ENCODE results near the gene SNX21.
"Not testable (repeated sequence)": the region's sequence is repeated elsewhere in the genome, so short reads cannot be mapped to it uniquely, and the experiment has no call there.

The SNX21 gene, protein sequence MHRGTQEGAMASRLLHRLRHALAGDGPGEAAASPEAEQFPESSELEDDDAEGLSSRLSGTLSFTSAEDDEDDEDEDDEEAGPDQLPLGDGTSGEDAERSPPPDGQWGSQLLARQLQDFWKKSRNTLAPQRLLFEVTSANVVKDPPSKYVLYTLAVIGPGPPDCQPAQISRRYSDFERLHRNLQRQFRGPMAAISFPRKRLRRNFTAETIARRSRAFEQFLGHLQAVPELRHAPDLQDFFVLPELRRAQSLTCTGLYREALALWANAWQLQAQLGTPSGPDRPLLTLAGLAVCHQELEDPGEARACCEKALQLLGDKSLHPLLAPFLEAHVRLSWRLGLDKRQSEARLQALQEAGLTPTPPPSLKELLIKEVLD
- 1.2 to 5.1 (median 1.8) reads per million in 9 experiments for total RNA-seq

DNA sequence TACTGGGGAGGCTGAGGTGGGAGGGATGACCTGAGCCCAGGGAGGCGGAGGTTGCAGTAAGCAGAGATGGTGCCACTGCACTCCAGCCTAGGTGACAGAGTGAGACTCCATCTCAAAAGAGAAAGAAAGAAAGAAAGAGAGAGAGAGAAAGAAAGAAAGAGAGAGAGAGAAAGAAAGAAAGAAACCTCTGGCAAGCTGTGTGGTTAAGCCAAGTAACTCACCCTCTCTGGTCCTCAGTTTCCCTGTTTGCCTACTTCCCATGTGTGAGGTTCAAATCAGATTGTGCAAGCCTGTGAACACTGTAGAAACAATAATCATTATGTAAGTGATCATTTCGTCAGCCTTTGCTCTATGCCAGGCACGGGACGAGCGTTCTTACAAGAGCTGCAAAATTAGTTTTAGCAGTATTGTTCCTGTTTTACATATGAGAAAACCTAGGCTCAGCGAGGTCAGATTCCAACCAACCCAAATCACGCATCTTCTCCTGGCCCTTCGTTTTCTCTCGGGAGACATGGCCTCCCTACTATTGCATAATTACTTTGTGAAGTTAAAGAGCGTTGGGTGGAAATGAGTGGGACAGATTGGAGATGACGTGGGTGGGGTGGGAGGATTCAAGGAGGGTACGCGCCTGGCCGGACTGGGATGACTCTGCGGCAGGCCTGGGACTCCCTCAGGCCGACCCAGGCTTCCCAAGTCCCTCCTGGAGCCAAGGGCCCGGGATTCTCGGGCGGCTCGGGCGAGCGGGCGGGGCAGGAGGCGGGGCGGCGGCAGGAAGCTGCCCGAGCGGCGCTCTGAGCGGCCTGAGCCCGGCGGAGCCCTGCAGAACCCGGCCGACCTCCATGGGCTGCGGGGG is at the start of gene SNX21:
Gene SNX21, plus strand, starts transcription at position 770 of the 853 bp plus-strand sequence. CDS start 121 bp downstream, outside the sequence.
- H3K27me3 Mint-ChIP-seq: peaks cover 6% of the 10 kb centered on the region in 2 donors
- H3K4me3 Mint-ChIP-seq: peak within 1 kb of the TSS; percentile 75 to 82
- ATAC-seq (replicated peaks) (peak; percentile 75), DNase-seq (peak in 2 of 3 experiments; percentile 9 to 19)
- H3K27ac Mint-ChIP-seq: peak within 1 kb of the TSS in 1 of 2 donors; percentile 87
- H3K9me3 Mint-ChIP-seq: no peaks in the 10 kb centered on the region
- H3K4me1 Mint-ChIP-seq (ENCODE audit: low read depth in 2 of 2): peaks cover 9 to 11% of the 10 kb centered on the region in 2 donors
- no peaks in the 10 kb centered on the region for H3K36me3 Mint-ChIP-seq (ENCODE audit: insufficient read depth)

DNA sequence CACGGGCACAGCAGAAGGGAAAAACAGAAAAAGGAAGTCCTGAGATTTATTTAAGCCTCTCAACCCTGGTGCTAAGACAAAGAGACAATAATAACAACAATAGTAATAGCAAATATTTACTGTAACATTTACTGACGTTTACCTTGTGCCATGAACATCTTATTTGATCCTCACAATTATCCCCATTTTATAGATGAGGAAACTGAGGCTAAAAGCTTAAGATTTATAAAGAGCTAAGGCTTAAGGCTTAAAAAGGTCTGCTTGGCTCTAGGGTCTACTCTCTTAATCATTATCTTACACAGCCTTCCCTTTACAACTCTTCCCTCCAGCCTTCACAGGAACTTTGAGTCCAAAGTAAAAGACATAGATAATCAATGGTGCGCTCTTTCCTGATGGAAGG is 45.2 kb upstream of the SNX21 start:
- H3K4me1 Mint-ChIP-seq (ENCODE audit: low read depth in 2 of 2): peaks cover 10 to 13% of the 10 kb centered on the region in 2 donors
- no peak overlapping the region for H3K27ac Mint-ChIP-seq
- H3K36me3 Mint-ChIP-seq (ENCODE audit: insufficient read depth): peaks cover 16% of the 10 kb centered on the region
- DNase-seq (no peak), ATAC-seq (replicated peaks) (no peak)
- H3K27me3 Mint-ChIP-seq: no peaks in the 10 kb centered on the region
- H3K9me3 Mint-ChIP-seq: no peaks in the 10 kb centered on the region
- no peak overlapping the region for H3K4me3 Mint-ChIP-seq

GRCh38 chr20:45792317-45793118 is 41.1 kb upstream of the SNX21 start:
- DNase-seq: no peak
- no peaks in the 10 kb centered on the region for H3K9me3 Mint-ChIP-seq
- H3K4me1 Mint-ChIP-seq (ENCODE audit: low read depth in 2 of 2): peaks cover 10 to 13% of the 10 kb centered on the region in 2 donors
- H3K4me3 Mint-ChIP-seq: peak overlapping the region; percentile 86 to 90
- H3K27ac Mint-ChIP-seq: peak overlapping the region; percentile 95 to 96
- H3K36me3 Mint-ChIP-seq (ENCODE audit: insufficient read depth): peaks cover 44% of the 10 kb centered on the region
- no peaks in the 10 kb centered on the region for H3K27me3 Mint-ChIP-seq
- no peak for ATAC-seq (replicated peaks)

DNA sequence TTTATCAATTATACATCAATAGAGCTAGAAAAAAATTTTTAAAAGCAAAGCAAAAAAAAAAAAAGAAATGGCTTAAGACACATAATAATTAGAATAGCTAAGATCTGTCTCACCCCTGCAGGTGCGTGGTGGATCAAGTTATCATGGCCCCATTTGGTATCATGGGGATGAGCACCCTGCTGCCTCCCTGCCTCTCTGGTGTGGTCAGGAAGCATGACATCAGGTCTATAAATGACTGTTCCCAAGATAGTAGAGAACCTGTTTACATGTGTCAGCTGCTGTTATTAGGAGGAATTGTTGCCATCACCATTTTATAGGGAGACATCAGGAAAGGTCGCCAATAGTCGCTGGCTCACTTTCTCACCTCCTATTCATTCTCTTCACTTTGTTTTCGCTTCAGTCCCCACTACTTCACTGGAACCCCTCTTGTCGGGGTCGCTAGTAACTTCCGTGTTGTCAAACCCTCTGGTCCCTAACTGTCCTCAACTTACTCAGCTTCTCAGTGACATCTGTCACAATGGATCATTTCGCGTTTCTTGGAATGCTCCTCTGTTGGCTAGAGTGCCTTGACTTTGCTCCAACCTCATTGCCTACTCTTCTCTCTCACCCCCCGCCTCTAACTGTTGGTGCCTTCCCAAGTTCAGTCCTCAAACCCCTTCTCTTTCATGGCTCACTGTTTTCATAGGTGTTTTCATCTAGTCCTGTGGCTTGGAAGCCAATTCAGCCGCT is 37.1 kb upstream of the SNX21 start:
- H3K4me1 Mint-ChIP-seq (ENCODE audit: low read depth in 2 of 2): peaks cover 16 to 22% of the 10 kb centered on the region in 2 donors
- no peak overlapping the region for H3K27ac Mint-ChIP-seq
- no peaks in the 10 kb centered on the region for H3K9me3 Mint-ChIP-seq
- no peak for DNase-seq
- peaks cover 48% of the 10 kb centered on the region for H3K36me3 Mint-ChIP-seq (ENCODE audit: insufficient read depth)
- H3K4me3 Mint-ChIP-seq: no peak overlapping the region
- ATAC-seq (replicated peaks): no peak
- no peaks in the 10 kb centered on the region for H3K27me3 Mint-ChIP-seq

- not testable (repeated sequence) for ATAC-seq (replicated peaks); DNase-seq; H3K4me3 Mint-ChIP-seq; H3K27ac Mint-ChIP-seq; H3K9me3 Mint-ChIP-seq; H3K27me3 Mint-ChIP-seq
- H3K4me1 Mint-ChIP-seq (ENCODE audit: low read depth in 2 of 2): peaks cover 12 to 17% of the 10 kb centered on the region in 2 donors
- H3K36me3 Mint-ChIP-seq (ENCODE audit: insufficient read depth): peaks cover 44% of the 10 kb centered on the region
These were observed 36.1 kb upstream of the SNX21 start for GRCh38 chr20:45797510-45797909.

DNA sequence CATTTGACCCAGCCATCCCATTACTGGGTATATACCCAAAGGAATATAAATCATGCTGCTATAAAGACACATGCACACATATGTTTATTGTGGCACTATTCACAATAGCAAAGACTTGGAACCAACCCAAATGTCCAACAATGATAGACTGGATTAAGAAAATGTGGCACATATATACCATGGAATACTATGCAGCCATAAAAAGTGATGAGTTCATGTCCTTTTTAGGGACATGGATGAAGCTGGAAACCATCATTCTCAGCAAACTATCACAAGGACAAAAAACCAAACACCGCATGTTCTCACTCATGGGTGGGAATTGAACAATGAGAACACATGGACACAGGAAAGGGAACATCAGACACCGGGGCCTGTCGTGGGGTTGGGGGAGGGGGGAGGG is 35.6 kb upstream of the SNX21 start:
- Mint-ChIP-seq H3K36me3 (ENCODE audit: insufficient read depth) (peaks cover 42% of the 10 kb centered on the region), H3K4me1 (ENCODE audit: low read depth in 2 of 2) (peaks cover 8 to 12% of the 10 kb centered on the region in 2 donors)
- not testable (repeated sequence) for H3K4me3 Mint-ChIP-seq; ATAC-seq (replicated peaks); H3K27ac Mint-ChIP-seq; DNase-seq; H3K27me3 Mint-ChIP-seq; H3K9me3 Mint-ChIP-seq

DNA sequence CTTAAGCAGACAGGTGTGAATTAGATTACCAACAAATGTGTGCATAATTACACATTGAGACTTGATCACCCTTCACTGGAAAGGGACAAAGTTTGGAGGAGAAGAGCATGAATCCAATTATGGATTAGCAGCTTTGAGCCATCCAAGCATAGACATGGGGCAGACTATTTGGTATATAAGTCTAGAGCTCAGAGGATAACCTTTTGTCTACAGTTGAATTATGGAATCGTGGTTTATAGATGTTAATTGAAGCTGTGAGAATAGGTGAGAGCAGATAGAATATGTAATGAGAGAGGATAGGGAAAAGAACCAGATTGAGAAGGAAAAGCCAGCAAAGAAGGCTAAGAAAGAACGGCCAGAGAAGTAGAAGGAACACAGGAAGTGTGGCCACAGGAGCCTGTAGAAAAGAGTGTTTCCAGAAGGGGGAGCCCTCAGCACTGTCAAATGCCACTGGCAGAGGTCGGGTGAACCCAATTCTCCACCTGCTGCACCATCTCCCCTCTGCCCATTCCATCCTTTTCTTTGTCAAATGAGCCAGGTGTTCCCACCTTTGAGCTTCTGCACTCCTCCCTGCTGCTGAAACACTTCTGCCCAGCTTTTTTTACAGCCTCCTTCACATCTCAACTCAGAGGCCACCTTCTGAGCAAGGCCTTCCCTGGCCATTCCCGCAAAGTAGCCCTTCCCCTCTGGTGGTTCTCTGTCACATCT is 34.5 kb upstream of the SNX21 start:
- DNase-seq (peak; percentile 60 to 69 (median 66)), ATAC-seq (replicated peaks) (peak; percentile 97)
- Mint-ChIP-seq H3K27ac (peak overlapping the region; percentile 0 to 64), H3K4me1 (ENCODE audit: low read depth in 2 of 2) (peaks cover 7 to 12% of the 10 kb centered on the region in 2 donors), H3K9me3 (no peaks in the 10 kb centered on the region), H3K4me3 (peak overlapping the region in 1 of 2 donors; percentile 24), H3K27me3 (no peaks in the 10 kb centered on the region), H3K36me3 (ENCODE audit: insufficient read depth) (peaks cover 37% of the 10 kb centered on the region)

DNA sequence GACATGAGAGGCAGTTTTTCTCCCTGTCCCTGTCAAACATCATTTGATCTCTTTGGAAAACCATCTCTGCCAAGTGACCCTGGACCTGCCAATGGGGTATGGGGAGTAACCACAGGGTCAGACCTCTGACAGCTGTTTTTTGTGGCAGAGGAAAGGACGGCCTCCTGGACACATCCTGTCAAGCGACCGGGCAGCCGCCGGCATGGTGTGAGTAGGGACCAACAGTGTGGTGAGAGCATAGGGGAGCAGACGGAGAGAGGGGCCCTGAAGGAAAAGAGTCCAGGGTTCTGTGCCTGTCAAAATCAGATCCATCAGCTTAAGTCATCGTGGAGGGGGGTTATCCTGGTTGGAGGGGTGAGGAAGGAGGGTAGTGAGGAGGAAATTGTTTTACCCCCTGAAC is 31.7 kb upstream of the SNX21 start:
- Mint-ChIP-seq H3K27me3 (no peaks in the 10 kb centered on the region), H3K9me3 (no peaks in the 10 kb centered on the region), H3K4me3 (no peak overlapping the region), H3K4me1 (ENCODE audit: low read depth in 2 of 2) (peaks cover 7 to 12% of the 10 kb centered on the region in 2 donors), H3K27ac (no peak overlapping the region), H3K36me3 (ENCODE audit: insufficient read depth) (peaks cover 31% of the 10 kb centered on the region)
- DNase-seq: no peak
- ATAC-seq (replicated peaks): no peak

- ATAC-seq (replicated peaks) (no peak), DNase-seq (no peak)
- Mint-ChIP-seq H3K36me3 (ENCODE audit: insufficient read depth) (peaks cover 51% of the 10 kb centered on the region), H3K27ac (peak overlapping the region in 1 of 2 donors; percentile 82), H3K4me3 (no peak overlapping the region), H3K4me1 (ENCODE audit: low read depth in 2 of 2) (peaks cover 14 to 19% of the 10 kb centered on the region in 2 donors), H3K27me3 (no peaks in the 10 kb centered on the region), H3K9me3 (no peaks in the 10 kb centered on the region)
These were observed 23.2 kb upstream of the SNX21 start for GRCh38 chr20:45810191-45810970.

- Mint-ChIP-seq H3K4me3 (peak within 1 kb of the TSS; percentile 84 to 90), H3K4me1 (ENCODE audit: low read depth in 2 of 2) (peaks cover 14 to 19% of the 10 kb centered on the region in 2 donors), H3K27me3 (no peaks in the 10 kb centered on the region), H3K9me3 (no peaks in the 10 kb centered on the region), H3K36me3 (ENCODE audit: insufficient read depth) (peaks cover 32% of the 10 kb centered on the region), H3K27ac (peak within 1 kb of the TSS in 1 of 2 donors; percentile 84)
- DNase-seq (peak; percentile 90 to 92 (median 91)), ATAC-seq (replicated peaks) (peak; percentile 99)
These were observed 21.2 kb upstream of the SNX21 start, which contains the start of gene UBE2C for GRCh38 chr20:45812157-45813005. UBE2C (plus strand) TSS chr20:45812644; CDS start chr20:45812696, 52 bp downstream.

DNA sequence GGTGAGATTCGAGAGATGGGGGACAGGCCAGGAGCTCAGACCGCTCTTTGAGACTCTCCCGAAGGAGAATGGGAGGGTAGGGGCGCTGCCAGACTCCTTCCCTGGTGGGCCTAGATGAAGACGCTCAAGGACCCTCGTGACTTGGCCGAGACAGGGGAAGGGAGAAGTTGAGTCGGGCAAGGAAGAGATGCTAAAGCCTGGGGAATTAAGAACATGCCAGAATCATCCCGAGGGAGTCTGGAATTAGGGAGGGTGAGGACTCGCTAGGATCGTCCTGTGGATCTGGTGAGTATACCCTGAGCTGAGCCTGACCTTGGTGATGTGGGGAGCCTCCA is 20.6 kb upstream of the SNX21 start:
- H3K4me1 Mint-ChIP-seq (ENCODE audit: low read depth in 2 of 2): peaks cover 14 to 19% of the 10 kb centered on the region in 2 donors
- H3K9me3 Mint-ChIP-seq: no peaks in the 10 kb centered on the region
- no peaks in the 10 kb centered on the region for H3K27me3 Mint-ChIP-seq
- H3K27ac Mint-ChIP-seq: no peak overlapping the region
- no peak for DNase-seq
- H3K4me3 Mint-ChIP-seq: peak overlapping the region; percentile 84 to 90
- ATAC-seq (replicated peaks): no peak
- H3K36me3 Mint-ChIP-seq (ENCODE audit: insufficient read depth): peaks cover 28% of the 10 kb centered on the region
